ACC112 (cell line): Measurements from ENCODE around the gene PRRG1.
"Not testable (repeated sequence)": the region's sequence is repeated elsewhere in the genome, so short reads cannot be mapped to it uniquely, and the experiment has no call there.

Experiments
- H2AFZ ChIP-seq: fragments of 200-600 bp; sonication (generic); one replicate; pipeline ENCODE4 v1.6.0; 2017; ENCODE audit warnings: antibody characterized with exemption, low read length; ENCODE audit not compliant: unreplicated experiment
- H3K27ac ChIP-seq: fragments of 200-600 bp; sonication (generic); 2 replicates; pipeline ENCODE4 v1.5.1; 2014; ENCODE audit warnings: low read depth, mild to moderate bottlenecking, antibody characterized with exemption, low read length, moderate library complexity
- H3K27me3 ChIP-seq: fragments of 200-600 bp; sonication (generic); 2 replicates; pipeline ENCODE4 v1.6.1; 2014; ENCODE audit warnings: mild to moderate bottlenecking, antibody characterized with exemption, low read length, moderate library complexity, mixed read lengths; ENCODE audit not compliant: insufficient read depth
- H3K36me3 ChIP-seq: fragments of 200-600 bp; sonication (generic); 2 replicates; pipeline ENCODE4 v1.6.1; 2016; ENCODE audit warnings: mild to moderate bottlenecking, antibody characterized with exemption, low read length, moderate library complexity, mixed read lengths; ENCODE audit not compliant: insufficient read depth
- H3K4me1 ChIP-seq: fragments of 200-600 bp; sonication (generic); one replicate; pipeline ENCODE4 v1.6.1; 2016; ENCODE audit warnings: low read length, mixed read lengths; ENCODE audit not compliant: insufficient read depth, unreplicated experiment, control insufficient read depth
- H3K4me3 ChIP-seq: fragments of 200-600 bp; sonication (generic); 2 replicates; pipeline ENCODE4 v1.5.1; 2014; ENCODE audit warnings: mild to moderate bottlenecking, low read depth, low read length
- H3K79me2 ChIP-seq: fragments of 200-600 bp; sonication (generic); one replicate; pipeline ENCODE4 v1.6.0; 2016; ENCODE audit warnings: low read length; ENCODE audit not compliant: control insufficient read depth, unreplicated experiment, insufficient read depth

PRRG1 gene

DNA sequence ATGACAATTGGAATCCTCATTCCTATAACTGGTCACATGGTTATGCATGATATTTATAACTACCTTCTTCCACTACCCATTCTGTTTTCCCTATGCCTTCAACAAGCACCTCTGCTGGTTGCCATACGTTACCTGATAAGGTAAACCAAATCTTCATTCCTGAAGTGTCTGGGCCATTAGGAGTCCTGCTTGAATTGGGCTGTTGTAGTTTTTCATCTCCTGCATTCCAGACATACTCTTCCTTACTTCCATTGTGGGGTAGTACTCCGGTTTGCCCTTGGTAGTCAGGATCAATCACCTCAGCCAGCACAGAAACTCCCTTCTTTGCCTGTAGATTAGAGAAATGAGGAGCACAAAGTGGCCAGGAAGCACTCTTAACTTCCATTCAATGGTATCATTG, 113.2 kb downstream of the PRRG1 start:
- Histone ChIP-seq H3K79me2 (no peaks in the 10 kb centered on the region), H3K27me3 (no peaks in the 10 kb centered on the region), H2AFZ (no peak overlapping the region), H3K4me1 (no peaks in the 10 kb centered on the region), H3K36me3 (no peaks in the 10 kb centered on the region), H3K4me3 (no peak overlapping the region), H3K27ac (no peak overlapping the region)

GRCh38 chrX:37468124-37468739, 119.1 kb downstream of the PRRG1 start:
- no peak overlapping the region for H2AFZ ChIP-seq
- H3K4me3 ChIP-seq: no peak overlapping the region
- H3K4me1 ChIP-seq: no peaks in the 10 kb centered on the region
- no peaks in the 10 kb centered on the region for H3K27me3 ChIP-seq
- no peaks in the 10 kb centered on the region for H3K36me3 ChIP-seq
- no peak overlapping the region for H3K27ac ChIP-seq
- H3K79me2 ChIP-seq: no peaks in the 10 kb centered on the region

DNA sequence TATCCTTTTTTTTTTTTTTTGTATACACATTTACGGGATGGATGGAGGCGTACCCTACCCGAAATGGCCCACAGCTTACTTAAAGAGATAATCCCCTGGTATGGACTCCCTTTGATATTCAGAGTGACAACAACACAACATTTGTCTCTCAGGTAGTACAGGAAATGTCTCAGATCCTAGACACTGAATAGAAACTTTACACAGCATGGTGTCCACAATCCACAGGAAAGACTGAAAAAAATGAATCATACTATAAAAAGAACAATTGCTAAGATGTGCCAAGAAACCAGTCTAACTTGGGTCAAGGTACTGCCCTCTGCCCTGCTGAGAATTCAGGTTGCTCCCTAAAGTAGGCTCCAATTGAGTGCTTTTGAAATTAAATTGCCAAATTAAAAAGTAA, 121.5 kb downstream of the PRRG1 start:
- Histone ChIP-seq H3K27me3 (no peaks in the 10 kb centered on the region), H3K27ac (no peak overlapping the region), H3K36me3 (no peaks in the 10 kb centered on the region), H3K79me2 (no peaks in the 10 kb centered on the region), H2AFZ (no peak overlapping the region), H3K4me1 (no peaks in the 10 kb centered on the region), H3K4me3 (no peak overlapping the region)

- no peak overlapping the region for H3K4me3 ChIP-seq
- no peak overlapping the region for H2AFZ ChIP-seq
- H3K79me2 ChIP-seq: no peaks in the 10 kb centered on the region
- no peaks in the 10 kb centered on the region for H3K36me3 ChIP-seq
- no peaks in the 10 kb centered on the region for H3K4me1 ChIP-seq
- H3K27ac ChIP-seq: no peak overlapping the region
- no peaks in the 10 kb centered on the region for H3K27me3 ChIP-seq
These were observed 123.7 kb downstream of the PRRG1 start for GRCh38 chrX:37472836-37473235.

DNA sequence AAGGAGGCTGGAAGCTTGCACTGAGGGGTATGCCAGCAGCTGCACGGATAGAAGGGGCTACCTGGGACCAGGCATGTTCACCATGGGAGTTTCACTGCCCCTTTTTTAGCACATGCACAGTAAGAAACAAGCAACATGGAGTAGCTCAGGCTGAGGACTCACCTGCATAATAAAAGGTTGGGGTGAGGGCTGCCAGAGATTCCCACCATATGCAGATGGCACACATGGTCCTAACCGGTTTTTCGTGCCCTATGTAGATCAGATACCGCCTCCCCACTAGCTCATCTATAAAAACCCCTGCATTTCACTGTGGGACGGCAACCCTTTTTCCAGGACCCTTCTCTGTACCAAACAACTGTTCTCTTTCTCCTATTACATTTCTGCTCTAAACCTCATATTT, 125.3 kb downstream of the PRRG1 start:
- H3K79me2 ChIP-seq: no peaks in the 10 kb centered on the region

DNA sequence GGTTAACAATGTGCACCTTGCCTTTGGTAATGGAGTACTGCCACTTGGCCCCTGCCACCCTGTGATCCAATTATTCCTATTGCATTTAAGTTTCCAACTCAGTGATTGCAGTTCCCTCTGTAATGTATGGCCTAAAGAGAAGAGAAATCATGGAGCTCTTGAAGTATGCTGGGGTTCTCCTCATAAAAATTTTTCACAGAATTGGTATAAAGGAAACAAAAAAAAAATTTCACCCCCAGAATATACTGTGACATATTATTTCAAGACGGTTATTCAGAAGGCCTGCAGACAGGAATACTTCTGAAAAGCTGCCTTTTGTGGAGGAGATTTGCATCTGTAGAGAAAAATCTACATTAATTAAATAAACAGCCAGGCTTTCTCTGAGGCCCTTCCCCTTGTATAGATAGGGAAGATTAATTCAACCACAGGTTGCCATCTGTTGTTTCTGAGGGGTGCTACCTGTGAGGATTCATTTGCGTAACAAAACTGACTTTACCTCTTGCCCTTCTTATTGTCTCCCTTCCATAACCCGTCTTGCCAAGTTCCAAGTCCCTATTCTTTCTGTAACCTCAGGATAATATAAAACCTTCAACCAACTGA, 127.5 kb downstream of the PRRG1 start:
- H3K27me3 ChIP-seq: no peaks in the 10 kb centered on the region
- H3K27ac ChIP-seq: no peak overlapping the region
- H3K79me2 ChIP-seq: no peaks in the 10 kb centered on the region
- H3K4me3 ChIP-seq: no peak overlapping the region
- H2AFZ ChIP-seq: no peak overlapping the region
- H3K4me1 ChIP-seq: no peaks in the 10 kb centered on the region
- no peaks in the 10 kb centered on the region for H3K36me3 ChIP-seq

More for the DNA sequence above, 125.3 kb downstream of the PRRG1 start:
- no peaks in the 10 kb centered on the region for H3K27me3 ChIP-seq
- H3K4me3 ChIP-seq: no peak overlapping the region
- H3K4me1 ChIP-seq: no peaks in the 10 kb centered on the region
- H3K27ac ChIP-seq: no peak overlapping the region
- H3K36me3 ChIP-seq: no peaks in the 10 kb centered on the region
- H2AFZ ChIP-seq: no peak overlapping the region

DNA sequence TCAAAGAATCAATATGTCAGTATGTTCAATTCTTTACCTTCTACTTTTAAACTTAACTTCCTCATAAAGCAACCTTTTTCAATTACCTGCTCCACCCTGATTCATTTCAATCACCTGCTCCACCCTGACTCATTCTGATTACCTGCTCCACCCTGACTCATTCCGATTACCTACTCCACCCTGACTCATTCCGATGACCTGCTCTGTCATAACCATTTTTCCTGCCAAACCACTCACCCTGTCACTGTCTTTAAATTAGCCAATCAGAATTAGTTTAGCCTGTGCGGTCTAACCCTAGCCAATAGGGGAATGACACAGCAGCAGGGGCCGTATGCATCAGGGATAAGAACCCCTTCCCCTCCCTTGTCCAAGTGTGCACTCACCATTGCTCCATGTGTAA, 135.2 kb downstream of the PRRG1 start:
- not testable (repeated sequence) for H3K79me2 ChIP-seq, H3K4me3 ChIP-seq, H2AFZ ChIP-seq, H3K27me3 ChIP-seq, H3K4me1 ChIP-seq, H3K27ac ChIP-seq, H3K36me3 ChIP-seq

DNA sequence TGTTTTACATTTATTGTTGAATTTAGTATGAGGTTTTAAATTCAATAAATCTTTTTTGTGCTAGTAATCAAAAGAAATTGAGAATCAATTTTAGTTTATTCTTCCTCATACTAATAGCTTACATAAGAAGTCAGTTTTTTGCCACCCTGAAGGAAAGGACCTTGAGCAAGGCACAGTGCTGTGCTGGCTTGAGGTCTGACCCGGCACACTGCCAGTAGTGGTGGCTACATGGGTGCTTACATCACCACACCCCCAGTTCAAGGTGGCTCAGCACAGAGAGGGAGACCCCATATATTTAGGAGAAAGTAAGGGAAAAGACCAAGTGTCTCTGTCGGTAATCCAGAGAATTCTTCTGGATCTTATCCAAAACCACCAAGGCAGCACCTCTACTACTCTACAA, 136.3 kb downstream of the PRRG1 start:
- Histone ChIP-seq H3K4me3 (no peak overlapping the region), H3K79me2 (no peaks in the 10 kb centered on the region), H3K36me3 (no peaks in the 10 kb centered on the region), H3K4me1 (no peaks in the 10 kb centered on the region), H3K27ac (no peak overlapping the region), H2AFZ (no peak overlapping the region), H3K27me3 (no peaks in the 10 kb centered on the region)

GRCh38 chrX:37487271-37487670, 138.1 kb downstream of the PRRG1 start:
- Histone ChIP-seq H3K4me1 (no peaks in the 10 kb centered on the region), H3K36me3 (no peaks in the 10 kb centered on the region)

GRCh38 chrX:37488323-37488722, 139.2 kb downstream of the PRRG1 start:
- Histone ChIP-seq H2AFZ (no peak overlapping the region), H3K36me3 (no peaks in the 10 kb centered on the region), H3K27ac (no peak overlapping the region), H3K4me3 (no peak overlapping the region), H3K4me1 (no peaks in the 10 kb centered on the region), H3K79me2 (no peaks in the 10 kb centered on the region), H3K27me3 (no peaks in the 10 kb centered on the region)

More at GRCh38 chrX:37487271-37487670, 138.1 kb downstream of the PRRG1 start:
- H2AFZ ChIP-seq: no peak overlapping the region
- H3K79me2 ChIP-seq: no peaks in the 10 kb centered on the region
- H3K4me3 ChIP-seq: no peak overlapping the region
- no peak overlapping the region for H3K27ac ChIP-seq
- no peaks in the 10 kb centered on the region for H3K27me3 ChIP-seq

GRCh38 chrX:37491686-37492085, 142.5 kb downstream of the PRRG1 start:
- Histone ChIP-seq H3K27ac (no peak overlapping the region), H3K27me3 (no peaks in the 10 kb centered on the region), H3K4me3 (no peak overlapping the region), H3K4me1 (no peaks in the 10 kb centered on the region), H3K36me3 (no peaks in the 10 kb centered on the region), H2AFZ (no peak overlapping the region), H3K79me2 (no peaks in the 10 kb centered on the region)
